Hepatocyte (in vitro differentiated cells): ENCODE measurements around the gene RPS5.

ENCODE experiments used
- EZH2phosphoT487 ChIP-seq: fragments of 200-600 bp; sonication (generic); IDR thresholded peaks from one replicate; pipeline ENCODE4 v1.6.1; 2018; ENCODE audit warnings: antibody characterized with exemption, mild to moderate bottlenecking, low read depth, moderate library complexity; ENCODE audit not compliant: unreplicated experiment, severe bottlenecking
- TF ChIP-seq, protein P1 (sequence below): fragments of 200-600 bp; sonication (generic); IDR thresholded peaks from 2 replicates; pipeline ENCODE4 v1.5.1; 2016; ENCODE audit warnings: antibody characterized with exemption, mild to moderate bottlenecking; ENCODE audit not compliant: poor library complexity

- TF ChIP-seq, protein P1, sequence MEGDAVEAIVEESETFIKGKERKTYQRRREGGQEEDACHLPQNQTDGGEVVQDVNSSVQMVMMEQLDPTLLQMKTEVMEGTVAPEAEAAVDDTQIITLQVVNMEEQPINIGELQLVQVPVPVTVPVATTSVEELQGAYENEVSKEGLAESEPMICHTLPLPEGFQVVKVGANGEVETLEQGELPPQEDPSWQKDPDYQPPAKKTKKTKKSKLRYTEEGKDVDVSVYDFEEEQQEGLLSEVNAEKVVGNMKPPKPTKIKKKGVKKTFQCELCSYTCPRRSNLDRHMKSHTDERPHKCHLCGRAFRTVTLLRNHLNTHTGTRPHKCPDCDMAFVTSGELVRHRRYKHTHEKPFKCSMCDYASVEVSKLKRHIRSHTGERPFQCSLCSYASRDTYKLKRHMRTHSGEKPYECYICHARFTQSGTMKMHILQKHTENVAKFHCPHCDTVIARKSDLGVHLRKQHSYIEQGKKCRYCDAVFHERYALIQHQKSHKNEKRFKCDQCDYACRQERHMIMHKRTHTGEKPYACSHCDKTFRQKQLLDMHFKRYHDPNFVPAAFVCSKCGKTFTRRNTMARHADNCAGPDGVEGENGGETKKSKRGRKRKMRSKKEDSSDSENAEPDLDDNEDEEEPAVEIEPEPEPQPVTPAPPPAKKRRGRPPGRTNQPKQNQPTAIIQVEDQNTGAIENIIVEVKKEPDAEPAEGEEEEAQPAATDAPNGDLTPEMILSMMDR: no peak
- no peak for TF ChIP-seq EZH2phosphoT487
These were observed 9.8 kb downstream of the RPS5 start for GRCh38 chr19:58396691-58397532.
